ENCODE data around the gene NKIRAS1.
"Not testable (repeated sequence)": the region's sequence is repeated elsewhere in the genome, so short reads cannot be mapped to it uniquely, and the experiment has no call there.

The NKIRAS1 gene

GRCh38 chr3:23895181-23895580 lies 21.6 kb downstream of the NKIRAS1 start:
- DNase-seq, result no peak

- no peak for DNase-seq
Observed at GRCh38 chr3:23894254-23895061, 22.3 kb downstream of the NKIRAS1 start.

- no peak for DNase-seq
Observed at GRCh38 chr3:23889950-23890349, 26.8 kb downstream of the NKIRAS1 start.

GRCh38 chr3:23889386-23889785 lies 27.4 kb downstream of the NKIRAS1 start:
- no peak for DNase-seq

- no peak for DNase-seq
Observed at GRCh38 chr3:23888617-23889228, 28.1 kb downstream of the NKIRAS1 start.

- DNase-seq, result no peak
Observed at GRCh38 chr3:23886311-23886710, 30.5 kb downstream of the NKIRAS1 start.

GRCh38 chr3:23885210-23885609 lies 31.6 kb downstream of the NKIRAS1 start:
- no peak for DNase-seq

GRCh38 chr3:23884481-23884880 lies 32.3 kb downstream of the NKIRAS1 start:
- DNase-seq, result no peak

GRCh38 chr3:23882487-23882918 lies 34.3 kb downstream of the NKIRAS1 start:
- DNase-seq, result no peak

GRCh38 chr3:23881993-23882392 lies 34.8 kb downstream of the NKIRAS1 start:
- not testable (repeated sequence) for DNase-seq

- peak; percentile 4 for DNase-seq
Observed at GRCh38 chr3:23880703-23881339, 36.0 kb downstream of the NKIRAS1 start.

- no peak for DNase-seq
Observed at GRCh38 chr3:23879485-23879884, 37.3 kb downstream of the NKIRAS1 start.

GRCh38 chr3:23877329-23877980 lies 39.3 kb downstream of the NKIRAS1 start:
- no peak for DNase-seq

GRCh38 chr3:23876923-23877322 lies 39.9 kb downstream of the NKIRAS1 start:
- no peak for DNase-seq

- DNase-seq, result no peak
Observed at GRCh38 chr3:23875113-23875725, 41.6 kb downstream of the NKIRAS1 start.

GRCh38 chr3:23874359-23875112 lies 42.3 kb downstream of the NKIRAS1 start:
- DNase-seq, result no peak

GRCh38 chr3:23873941-23874340 lies 42.8 kb downstream of the NKIRAS1 start:
- DNase-seq, result no peak

GRCh38 chr3:23872330-23872729 lies 44.5 kb downstream of the NKIRAS1 start:
- no peak for DNase-seq

GRCh38 chr3:23871361-23871760 lies 45.4 kb downstream of the NKIRAS1 start:
- not testable (repeated sequence) for DNase-seq

- DNase-seq, result not testable (repeated sequence)
Observed at GRCh38 chr3:23870663-23871043, 46.1 kb downstream of the NKIRAS1 start.

GRCh38 chr3:23869977-23870662 lies 46.7 kb downstream of the NKIRAS1 start:
- DNase-seq, result no peak

GRCh38 chr3:23867838-23868237 lies 49.0 kb downstream of the NKIRAS1 start:
- no peak for DNase-seq
